HepG2 (cell line): Measurements from ENCODE around the gene ZNF8. TPM values are rescaled to one million over a fixed set of nuclear protein-coding genes. Genes with fewer than 3 reads are reported as not detected.
A peak's percentile ranks its signal among the peaks of the same experiment; 100 is the strongest.

Source experiments
- ATRX ChIP-seq: sonication (generic); formaldehyde crosslinking; IDR thresholded peaks from 2 replicates; pipeline ENCODE4 v1.4.0; 2020; ENCODE audit warnings: missing genetic modification reagents, borderline replicate concordance
- CBX2 ChIP-seq, 2 experiments: fragments of 200-600 bp in 1 of 2; sonication (generic); formaldehyde crosslinking in 1 of 2; IDR thresholded peaks; 2 replicates each; pipeline versions ENCODE4 v1.7.0 to v1.8.1; 2018 to 2022; ENCODE audit warnings: low read depth in 2 of 2, low read length in 1 of 2, mild to moderate bottlenecking in 1 of 2, missing genetic modification reagents in 1 of 2
- CC2D1A ChIP-seq: sonication (generic); formaldehyde crosslinking; IDR thresholded peaks from 2 replicates; pipeline ENCODE4 v1.8.1; 2023; ENCODE audit warnings: mild to moderate bottlenecking, missing genetic modification reagents
- E2F5 ChIP-seq: sonication (generic); formaldehyde crosslinking; conservative IDR thresholded peaks from 2 replicates; pipeline ENCODE4 v1.4.0; 2020; ENCODE audit warnings: missing genetic modification reagents
- EZH2 ChIP-seq: conservative IDR thresholded peaks from 2 replicates; pipeline ENCODE4 v1.6.1; 2012; ENCODE audit warnings: mild to moderate bottlenecking, low read depth, low read length, moderate library complexity
- KAT7 ChIP-seq: IDR thresholded peaks from 2 replicates; pipeline ENCODE4 v1.6.1; 2018; ENCODE audit warnings: borderline replicate concordance, missing compliant biosample characterization
- KLF15 ChIP-seq: sonication (generic); formaldehyde crosslinking; IDR thresholded peaks from 2 replicates; pipeline ENCODE4 v1.8.1; 2023; ENCODE audit warnings: borderline replicate concordance, mild to moderate bottlenecking, inconsistent platforms, missing genetic modification reagents, mixed read lengths
- MEIS2 ChIP-seq: sonication (generic); formaldehyde crosslinking; IDR thresholded peaks from 2 replicates; pipeline ENCODE4 v1.9.0; 2021; ENCODE audit warnings: mild to moderate bottlenecking, missing genetic modification reagents
- NFAT5 ChIP-seq: sonication (generic); formaldehyde crosslinking; IDR thresholded peaks from 2 replicates; pipeline ENCODE4 v1.4.0; 2020; ENCODE audit warnings: missing genetic modification reagents
- SNAPC2 ChIP-seq: sonication (generic); formaldehyde crosslinking; IDR thresholded peaks from 2 replicates; pipeline ENCODE4 v1.8.1; 2022; ENCODE audit warnings: mild to moderate bottlenecking, missing genetic modification reagents
- TRAFD1 ChIP-seq: sonication (generic); formaldehyde crosslinking; IDR thresholded peaks from 2 replicates; pipeline ENCODE4 v1.5.1; 2020; ENCODE audit warnings: missing genetic modification reagents, mild to moderate bottlenecking, borderline replicate concordance
- ZFP90 ChIP-seq: sonication (generic); formaldehyde crosslinking; IDR thresholded peaks from 2 replicates; pipeline ENCODE4 v1.8.0; 2022; ENCODE audit warnings: missing genetic modification reagents, mild to moderate bottlenecking, inconsistent platforms, borderline replicate concordance
- ZFYVE20 ChIP-seq: sonication (generic); formaldehyde crosslinking; IDR thresholded peaks from 2 replicates; pipeline ENCODE4 v1.8.0; 2023; ENCODE audit warnings: low read depth, mild to moderate bottlenecking, moderate library complexity, missing genetic modification reagents, borderline replicate concordance
- ZNF44 ChIP-seq: sonication (generic); formaldehyde crosslinking; IDR thresholded peaks from 2 replicates; pipeline ENCODE4 v1.5.1; 2020; ENCODE audit warnings: mild to moderate bottlenecking, missing genetic modification reagents
- ZNF501 ChIP-seq: sonication (generic); formaldehyde crosslinking; IDR thresholded peaks from 2 replicates; pipeline ENCODE4 v1.5.1; 2020; ENCODE audit warnings: mild to moderate bottlenecking, moderate library complexity, missing genetic modification reagents
- ZNF547 ChIP-seq: sonication (generic); formaldehyde crosslinking; IDR thresholded peaks from 2 replicates; pipeline ENCODE4 v1.5.1; 2020; ENCODE audit warnings: mild to moderate bottlenecking, missing genetic modification reagents
- ZNF83 ChIP-seq: sonication (generic); formaldehyde crosslinking; IDR thresholded peaks from 2 replicates; pipeline ENCODE4 v1.4.0; 2020; ENCODE audit warnings: missing genetic modification reagents, mild to moderate bottlenecking, borderline replicate concordance
- polyA plus RNA-seq, 8 experiments: library from polyadenylated mRNA; depleted of rRNA in 3 of 8; stranded (reverse) in 7 of 8; unstranded in 1 of 8; fragments of >200 nt; fragmentation: Illumina TruSeq in 4 of 8; extraction: Trizol in 4 of 8; gene quantifications; 2 replicates each; pipeline versions ENCODE4 v1.2.1 to v1.2.3, GENCODE V29; 2011 to 2016; ENCODE audit warnings: low read depth in 4 of 8, missing spikeins in 1 of 8, mixed read lengths in 1 of 8; ENCODE audit not compliant: insufficient read depth in 1 of 8
- total RNA-seq, 5 experiments: library from RNA; depleted of rRNA; stranded (reverse); fragments of >200 nt; fragmentation: Illumina TruSeq; extraction: Trizol; gene quantifications; 2 replicates each; pipeline ENCODE4 v1.2.3, GENCODE V29; 2016; ENCODE audit warnings: low read depth in 1 of 5
- TF ChIP-seq, protein P1 (sequence below): sonication (generic); formaldehyde crosslinking; IDR thresholded peaks from 2 replicates; pipeline ENCODE4 v1.4.0; 2020; ENCODE audit warnings: missing genetic modification reagents, borderline replicate concordance

Gene ZNF8
- total and polyA plus RNA-seq, 2 of the 13 experiments (the other 11 are each of a cell fraction or from before 2014, with no cell fraction given), result 3.1 to 3.3 TPM

- 0 out of 2 replicates have a peak, but pooled peaks have one; percentile 33 for TF ChIP-seq TRAFD1
- TF ChIP-seq E2F5 (CRISPR knock-in tag), result no peak
- no peak for TF ChIP-seq ZNF547
- TF ChIP-seq CBX2 (IDR thresholded peaks at IDR 0.05; ENCODE audit: low read depth, low read length), result no peak
- TF ChIP-seq CBX2 (CRISPR knock-in tag; IDR thresholded peaks at IDR 0.05; ENCODE audit: low read depth), result no peak
- TF ChIP-seq ZNF501 (CRISPR knock-in tag), result 0 out of 2 replicates have a peak, but pooled peaks have one; percentile 11
- TF ChIP-seq ZFYVE20 (CRISPR knock-in tag), result no peak
- TF ChIP-seq EZH2, result no peak
- no peak for TF ChIP-seq NFAT5
- TF ChIP-seq KAT7 (CRISPR knock-in tag), result no peak
- no peak for TF ChIP-seq CC2D1A (CRISPR knock-in tag)
- TF ChIP-seq SNAPC2 (CRISPR knock-in tag), result no peak
- TF ChIP-seq MEIS2, result no peak
- no peak for TF ChIP-seq ZFP90 (CRISPR knock-in tag)
- no peak for TF ChIP-seq KLF15 (CRISPR knock-in tag)
- no peak for TF ChIP-seq ATRX (CRISPR knock-in tag)
- TF ChIP-seq ZNF44, result no peak
- TF ChIP-seq, protein P1, sequence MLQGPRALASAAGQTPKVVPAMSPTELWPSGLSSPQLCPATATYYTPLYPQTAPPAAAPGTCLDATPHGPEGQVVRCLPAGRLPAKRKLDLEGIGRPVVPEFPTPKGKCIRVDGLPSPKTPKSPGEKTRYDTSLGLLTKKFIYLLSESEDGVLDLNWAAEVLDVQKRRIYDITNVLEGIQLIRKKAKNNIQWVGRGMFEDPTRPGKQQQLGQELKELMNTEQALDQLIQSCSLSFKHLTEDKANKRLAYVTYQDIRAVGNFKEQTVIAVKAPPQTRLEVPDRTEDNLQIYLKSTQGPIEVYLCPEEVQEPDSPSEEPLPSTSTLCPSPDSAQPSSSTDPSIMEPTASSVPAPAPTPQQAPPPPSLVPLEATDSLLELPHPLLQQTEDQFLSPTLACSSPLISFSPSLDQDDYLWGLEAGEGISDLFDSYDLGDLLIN, result no peak
- no peak for TF ChIP-seq ZNF83 (CRISPR knock-in tag)
These were observed 73.4 kb downstream of the ZNF8 start (continued) for GRCh38 chr19:58351990-58352755.
